ENCODE data around the gene CCL19. TPM values are rescaled to one million over a fixed set of nuclear protein-coding genes. Genes with fewer than 3 reads are reported as not detected.
A peak's percentile ranks its signal among the peaks of the same experiment; 100 is the strongest.
"Not testable (repeated sequence)": the region's sequence is repeated elsewhere in the genome, so short reads cannot be mapped to it uniquely, and the experiment has no call there.

Gene CCL19
- under 1 TPM in 2 of 4 donors, not detected in 2; 0.38 to 0.57 TPM for polyA plus RNA-seq (ENCODE audit: insufficient read length in 4 of 4)

- no peak for DNase-seq (ENCODE audit: low read depth in 4 of 4, low spot score in 3 of 4)
These were observed at the start of gene CCL19 for GRCh38 chr9:34690983-34691935. TSS of gene CCL19 (minus strand) at chr9:34691276. CDS start at chr9:34691139, 137 bp downstream.

DNA sequence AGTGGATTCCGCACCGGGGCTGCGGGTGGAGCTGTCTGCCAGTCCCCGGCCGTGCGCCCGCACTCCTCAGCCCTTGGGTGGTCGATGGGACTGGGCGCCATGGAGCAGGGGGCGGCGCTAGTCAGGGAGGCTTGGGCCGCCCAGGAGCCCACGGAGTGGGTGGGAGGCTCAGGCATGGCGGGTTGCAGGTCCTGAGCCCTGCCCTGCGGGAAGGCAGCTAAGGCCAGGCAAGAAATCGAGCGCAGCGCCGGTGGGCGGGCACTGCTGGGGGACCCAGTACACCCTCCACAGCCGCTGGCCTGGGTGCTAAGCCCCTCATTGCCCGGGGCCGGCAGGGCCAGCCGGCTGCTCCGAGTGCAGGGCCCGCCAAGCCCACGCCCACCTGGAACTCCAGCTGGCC lies 49.1 kb upstream of the CCL19 start:
- not testable (repeated sequence) for DNase-seq (ENCODE audit: low read depth in 4 of 4, low spot score in 3 of 4)

DNA sequence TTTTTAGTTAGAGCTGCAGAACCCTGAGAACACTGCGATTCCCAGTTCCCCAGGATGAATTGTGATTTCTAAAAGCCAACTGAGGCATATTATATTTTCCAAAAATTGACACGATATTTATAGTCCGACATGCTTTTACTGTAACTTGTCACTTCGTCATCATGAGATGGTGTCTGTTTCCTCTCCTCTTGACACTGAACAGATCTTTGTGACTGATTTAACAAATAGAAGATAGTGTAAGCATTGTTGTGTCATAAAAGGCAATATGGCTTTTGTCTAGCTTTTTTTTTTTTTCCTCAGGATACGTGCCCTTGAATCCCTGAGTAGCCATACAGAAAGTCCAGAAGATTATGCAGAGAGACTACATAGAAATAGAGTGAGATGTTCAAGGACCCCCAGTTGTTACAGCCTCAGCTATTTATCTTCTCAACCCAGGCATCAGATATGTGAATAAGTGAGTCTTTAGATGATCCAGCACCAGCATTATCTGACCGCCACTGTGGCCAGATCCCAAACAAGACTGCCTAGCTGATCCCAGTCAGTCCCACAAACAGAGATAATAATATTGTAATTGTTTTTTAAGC lies 46.7 kb upstream of the CCL19 start:
- no peak for DNase-seq (ENCODE audit: low read depth in 4 of 4, low spot score in 3 of 4)

DNA sequence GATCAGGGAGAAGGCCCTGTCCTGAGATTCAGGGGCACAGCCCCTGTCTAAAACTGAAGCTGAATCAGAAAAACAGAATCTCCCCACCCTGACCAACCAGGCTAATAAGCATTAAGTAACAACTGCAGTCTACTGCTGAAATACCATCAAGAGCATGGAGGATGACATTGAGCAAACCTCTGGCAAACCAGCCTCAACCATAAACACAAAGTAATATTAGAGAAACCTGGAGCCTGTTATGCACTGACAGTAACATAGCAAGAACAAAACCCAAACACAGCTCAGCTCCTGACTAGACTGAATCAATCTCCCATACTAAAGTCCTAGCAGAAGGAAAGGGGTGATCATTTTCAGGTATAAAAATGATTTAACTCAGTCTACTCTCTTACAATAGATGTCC lies 43.6 kb upstream of the CCL19 start:
- DNase-seq (ENCODE audit: low read depth in 4 of 4, low spot score in 3 of 4), result no peak

GRCh38 chr9:34732886-34733285 lies 41.8 kb upstream of the CCL19 start:
- no peak for DNase-seq (ENCODE audit: low read depth in 4 of 4, low spot score in 3 of 4)

DNA sequence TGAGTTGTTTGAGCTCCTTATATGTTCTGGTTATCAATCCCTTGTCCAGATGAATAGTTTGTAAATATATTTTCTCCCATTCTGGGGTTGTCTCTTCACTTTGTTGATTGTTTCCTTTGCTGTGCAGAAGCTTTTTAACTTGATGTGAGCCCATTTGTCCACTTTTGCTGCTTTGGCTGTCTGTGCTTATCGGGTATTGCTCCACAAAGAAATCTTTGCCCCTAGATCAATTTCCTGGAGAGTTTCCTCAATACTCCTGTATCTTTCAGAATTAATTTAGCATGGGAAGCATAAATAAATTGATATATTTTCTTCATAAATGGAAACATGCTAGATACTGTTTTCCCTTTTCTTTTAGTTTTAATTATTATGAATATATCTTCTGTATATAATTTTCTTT lies 41.4 kb upstream of the CCL19 start:
- DNase-seq (ENCODE audit: low read depth in 4 of 4, low spot score in 3 of 4), result no peak

- no peak for DNase-seq (ENCODE audit: low read depth in 4 of 4, low spot score in 3 of 4)
These were observed 32.1 kb upstream of the CCL19 start for GRCh38 chr9:34723141-34723540.

GRCh38 chr9:34719769-34720025 lies 28.6 kb upstream of the CCL19 start:
- DNase-seq (ENCODE audit: low read depth in 4 of 4, low spot score in 3 of 4), result not testable (repeated sequence)

DNA sequence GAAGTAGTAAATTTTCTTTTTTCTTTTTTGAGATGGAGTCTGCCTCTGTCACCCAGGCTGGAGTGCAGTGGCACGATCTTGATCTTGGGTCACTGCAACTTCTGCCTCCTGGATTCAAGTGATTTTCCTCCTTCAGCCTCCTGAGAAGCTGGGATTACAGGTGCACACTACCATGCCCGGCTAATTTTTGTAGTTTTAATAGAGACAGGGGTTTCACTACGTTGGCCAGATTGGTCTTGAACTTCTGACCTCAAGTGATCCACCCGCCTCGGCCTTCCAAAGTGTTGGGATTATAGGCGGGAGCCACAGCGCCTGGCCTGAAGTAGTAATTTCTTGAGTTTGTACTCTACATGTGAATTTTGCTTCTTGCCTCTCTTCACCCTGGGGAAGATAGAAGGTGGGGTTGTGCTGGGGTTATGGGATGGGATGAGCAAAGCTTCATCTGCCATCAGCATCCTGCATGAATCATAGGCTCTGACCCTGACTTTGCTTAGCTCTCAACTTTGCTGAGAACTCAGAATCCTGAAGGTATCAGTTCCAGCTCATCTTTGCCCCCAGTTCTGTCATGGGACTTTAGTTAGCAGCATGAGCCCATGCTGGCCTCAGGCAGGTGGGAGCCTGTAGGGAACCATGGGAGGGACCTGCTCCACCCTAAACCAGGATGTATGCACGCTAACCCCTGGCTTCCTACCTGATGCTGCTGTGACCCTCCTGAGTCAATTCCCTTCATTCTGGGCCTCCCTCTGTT lies 28.1 kb upstream of the CCL19 start:
- no peak for DNase-seq (ENCODE audit: low read depth in 4 of 4, low spot score in 3 of 4)

DNA sequence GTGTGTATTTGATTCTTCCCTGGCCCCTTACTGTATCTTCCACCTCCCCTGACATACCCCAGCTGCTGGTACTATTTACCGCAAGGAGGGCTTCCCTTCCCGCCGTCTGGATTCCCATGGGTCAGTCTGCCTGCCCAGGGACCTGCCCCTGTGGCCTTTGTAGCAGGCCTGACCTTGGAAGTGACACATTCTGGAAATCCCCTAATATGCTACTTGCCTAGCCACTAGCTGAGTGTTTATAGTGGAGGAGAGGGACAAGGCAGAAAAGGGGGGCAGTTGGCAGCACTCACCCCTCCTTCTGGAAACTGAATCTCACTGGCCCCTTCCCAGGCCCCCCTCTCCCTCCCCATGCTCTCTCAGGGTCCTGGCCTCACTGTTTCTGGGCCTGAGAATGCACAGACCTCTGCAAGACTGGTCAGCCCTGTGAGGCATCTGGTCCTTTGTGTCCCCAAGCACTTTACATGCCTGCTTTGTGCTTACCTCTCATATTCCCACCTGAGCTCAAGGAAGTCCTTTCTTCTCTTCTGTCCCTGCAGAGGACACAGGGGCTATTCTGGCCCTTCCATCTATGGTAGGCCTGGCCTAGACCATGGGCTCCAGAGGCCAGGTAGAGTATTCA lies 27.0 kb upstream of the CCL19 start:
- no peak for DNase-seq (ENCODE audit: low read depth in 4 of 4, low spot score in 3 of 4)

DNA sequence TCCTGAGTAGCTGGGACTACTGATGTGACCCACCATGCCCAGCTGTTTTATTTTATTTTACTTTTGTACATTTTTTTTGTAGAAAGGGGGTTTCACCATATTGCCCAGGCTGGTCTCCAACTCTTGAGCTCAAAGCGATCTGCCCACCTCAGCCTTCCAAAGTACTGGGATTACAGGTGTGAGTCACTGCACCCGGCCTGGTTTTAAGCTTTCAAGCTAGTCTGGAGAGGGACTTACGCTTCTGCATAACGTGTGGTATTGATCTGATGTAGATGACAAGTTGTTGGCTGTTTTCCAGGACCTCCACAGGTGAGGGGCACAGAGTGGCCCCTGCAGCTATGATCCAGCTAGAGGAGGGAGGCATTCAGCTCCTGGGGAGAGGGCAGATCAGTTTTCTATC lies 25.6 kb upstream of the CCL19 start:
- no peak for DNase-seq (ENCODE audit: low read depth in 4 of 4, low spot score in 3 of 4)

- no peak for DNase-seq (ENCODE audit: low read depth in 4 of 4, low spot score in 3 of 4)
These were observed 24.7 kb upstream of the CCL19 start for GRCh38 chr9:34715639-34716215.

DNA sequence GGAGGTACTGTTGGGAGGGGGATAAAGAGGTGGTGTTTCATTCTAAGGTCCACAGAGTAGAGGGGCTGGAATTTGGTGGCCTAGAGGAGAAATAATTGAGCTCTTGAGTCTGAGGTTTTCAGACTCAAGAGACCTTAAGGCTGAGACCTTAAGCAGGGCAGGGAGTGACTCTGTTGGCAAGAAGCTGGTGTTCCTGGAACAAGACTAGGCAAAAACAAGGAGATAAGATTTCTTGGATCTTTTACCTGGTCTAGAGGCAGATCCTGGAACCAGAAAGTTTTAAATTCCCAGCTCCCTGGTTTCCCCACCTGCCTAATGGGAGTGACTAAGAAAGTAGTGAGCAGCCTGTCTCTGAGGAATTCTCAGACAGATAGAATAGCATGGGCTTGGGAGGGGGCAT lies 22.9 kb upstream of the CCL19 start:
- no peak for DNase-seq (ENCODE audit: low read depth in 4 of 4, low spot score in 3 of 4)

- no peak for DNase-seq (ENCODE audit: low read depth in 4 of 4, low spot score in 3 of 4)
These were observed 21.1 kb upstream of the CCL19 start for GRCh38 chr9:34712140-34712539.

DNA sequence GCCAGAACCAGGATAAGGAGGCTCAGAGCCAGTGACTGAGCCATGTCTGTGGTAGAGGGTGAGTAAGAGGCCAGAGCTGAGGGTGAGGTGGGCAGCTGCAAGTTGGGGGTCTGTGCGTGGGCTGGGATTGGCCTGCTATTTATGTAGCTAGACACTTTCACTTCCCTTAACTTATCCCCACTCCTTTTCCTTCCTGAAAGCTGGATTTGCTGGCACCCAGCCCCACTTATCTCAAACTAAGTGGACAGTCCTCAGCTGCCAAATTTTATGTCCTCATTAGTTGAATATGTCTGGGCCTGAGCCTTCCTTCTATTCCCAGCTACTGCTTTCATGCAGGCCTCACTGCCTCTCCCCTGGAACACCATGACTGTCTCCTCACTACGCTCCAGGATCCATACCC lies 18.9 kb upstream of the CCL19 start, which contains the start of gene CCL21:
Gene CCL21 (minus strand): TSS at position 114 of the 400 bp plus-strand sequence. CDS start 70 bp downstream, at position 44.
- DNase-seq (ENCODE audit: low read depth in 4 of 4, low spot score in 3 of 4), result no peak

DNA sequence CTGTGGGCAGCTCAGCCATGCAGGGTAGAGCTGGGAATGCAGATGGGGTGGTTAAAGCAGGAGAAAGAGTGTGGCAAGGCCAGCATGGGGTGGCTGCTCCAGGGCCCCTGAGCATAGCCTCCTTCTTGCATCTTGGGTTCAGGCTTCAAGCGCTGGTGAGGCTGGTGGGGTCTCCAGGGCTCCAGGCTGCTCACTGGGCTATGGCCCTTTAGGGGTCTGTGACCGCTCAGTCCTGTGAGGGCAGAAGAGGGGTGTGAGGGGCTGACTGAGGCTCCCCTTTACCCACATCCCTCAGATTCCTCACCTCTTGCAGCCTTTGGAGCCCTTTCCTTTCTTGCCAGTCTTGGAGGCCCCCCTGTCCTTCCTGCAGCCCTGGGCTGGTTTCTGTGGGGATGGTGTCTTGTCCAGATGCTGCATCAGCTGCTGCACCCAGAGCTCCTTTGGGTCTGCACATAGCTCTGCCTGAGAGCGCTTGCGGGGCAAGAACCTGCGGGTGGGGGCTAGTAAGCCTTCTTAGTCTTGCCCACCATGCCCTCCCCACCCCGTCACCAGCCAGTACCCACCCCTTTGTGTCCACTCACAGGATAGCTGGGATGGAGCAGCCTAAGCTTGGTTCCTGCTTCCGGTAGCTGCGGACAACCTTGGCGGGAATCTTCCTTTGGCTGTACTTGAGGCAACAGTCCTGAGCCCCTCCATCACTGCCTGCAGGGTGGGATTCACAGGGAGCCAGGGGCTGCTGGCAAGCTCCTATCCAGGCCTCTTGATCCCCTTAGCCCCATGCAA lies 18.3 kb upstream of the CCL19 start:
- no peak for DNase-seq (ENCODE audit: low read depth in 4 of 4, low spot score in 3 of 4)

- DNase-seq (ENCODE audit: low read depth in 4 of 4, low spot score in 3 of 4), result no peak
These were observed 16.1 kb upstream of the CCL19 start for GRCh38 chr9:34707130-34707529.

GRCh38 chr9:34701769-34702736 lies 11.0 kb upstream of the CCL19 start:
- DNase-seq (ENCODE audit: low read depth in 4 of 4, low spot score in 3 of 4), result peak; percentile 59 to 66 (median 62)

Measured in left renal pelvis (tissue), 4 donors.